ENCODE results near the gene TMA7.
A peak's percentile ranks its signal among the peaks of the same experiment; 100 is the strongest.
"Not testable (repeated sequence)": the region's sequence is repeated elsewhere in the genome, so short reads cannot be mapped to it uniquely, and the experiment has no call there.

TMA7 gene

GRCh38 chr3:48437812-48438211, 2.2 kb upstream of the TMA7 start:
- DNase-seq = no peak

- DNase-seq = no peak
These were observed 517 bp downstream of the TMA7 start for GRCh38 chr3:48440590-48440958.

- DNase-seq = no peak
These were observed 1.9 kb downstream of the TMA7 start for GRCh38 chr3:48441940-48442339.

- no peak for DNase-seq
These were observed 5.3 kb downstream of the TMA7 start for GRCh38 chr3:48445277-48445882.

- no peak for DNase-seq
These were observed 6.0 kb downstream of the TMA7 start for GRCh38 chr3:48446043-48446424.

- DNase-seq = peak; percentile 73
These were observed 6.6 kb downstream of the TMA7 start, which contains the start of gene ATRIP for GRCh38 chr3:48446425-48447193. Gene ATRIP, plus strand, starts transcription at chr3:48446737. Its CDS starts 109 bp downstream, at chr3:48446846.

GRCh38 chr3:48451270-48451669, 11.2 kb downstream of the TMA7 start:
- DNase-seq = no peak

- DNase-seq = no peak
These were observed 16.4 kb downstream of the TMA7 start for GRCh38 chr3:48456456-48456855.

- DNase-seq = no peak
These were observed 19.3 kb downstream of the TMA7 start for GRCh38 chr3:48459331-48459730.

- no peak for DNase-seq
These were observed 19.9 kb downstream of the TMA7 start for GRCh38 chr3:48459773-48460516.

GRCh38 chr3:48460517-48460902, 20.5 kb downstream of the TMA7 start:
- no peak for DNase-seq

GRCh38 chr3:48461767-48462166, 21.7 kb downstream of the TMA7 start:
- not testable (repeated sequence) for DNase-seq

GRCh38 chr3:48463703-48464102, 23.6 kb downstream of the TMA7 start:
- DNase-seq = no peak

- DNase-seq = no peak
These were observed 24.7 kb downstream of the TMA7 start for GRCh38 chr3:48464713-48465221.

GRCh38 chr3:48465237-48465530, 25.1 kb downstream of the TMA7 start:
- DNase-seq = no peak

GRCh38 chr3:48465531-48466378, 25.7 kb downstream of the TMA7 start:
- peak; percentile 66 for DNase-seq

- no peak for DNase-seq
These were observed 26.5 kb downstream of the TMA7 start for GRCh38 chr3:48466386-48467109.

GRCh38 chr3:48467110-48467454, 27.0 kb downstream of the TMA7 start:
- no peak for DNase-seq

- no peak for DNase-seq
These were observed 27.6 kb downstream of the TMA7 start for GRCh38 chr3:48467473-48468267.

- no peak for DNase-seq
These were observed 28.3 kb downstream of the TMA7 start for GRCh38 chr3:48468329-48468731.

All from activated T-cell treated with anti-CD3 and anti-CD28 coated beads for 4 hours (primary cell).